ENCODE results near the gene PSME2.

- no peak for TF ChIP-seq EZH2 (IDR thresholded peaks at IDR 0.05)
- TF ChIP-seq POLR2AphosphoS5 (IDR thresholded peaks at IDR 0.05; ENCODE audit: borderline replicate concordance, low read depth, low read length) = no peak
- TF ChIP-seq FOXP2 (optimal IDR thresholded peaks at IDR 0.05; ENCODE audit: control extremely low read depth, extremely low read length, insufficient read depth) = no peak
Observed at GRCh38 chr14:24157331-24157730, 10.9 kb upstream of the PSME2 start.
